Nephron (organoid): Measurements from ENCODE around the gene PARVB.

Experiments
- H3K27ac Mint-ChIP-seq, 3 experiments: 2 replicates each; pipeline ENCODE4 v1.8.0; 2020; ENCODE audit warnings: mixed read lengths in 3 of 3, mild to moderate bottlenecking in 2 of 3, moderate library complexity in 1 of 3
- H3K27me3 Mint-ChIP-seq: 2 replicates; pipeline ENCODE4 v1.8.0; 2021; ENCODE audit warnings: low read depth, mild to moderate bottlenecking, moderate library complexity, mixed read lengths
- H3K36me3 Mint-ChIP-seq: 2 replicates; pipeline ENCODE4 v1.8.0; 2020; ENCODE audit warnings: low read depth, mixed read lengths
- H3K4me1 Mint-ChIP-seq: 2 replicates; pipeline ENCODE4 v1.8.0; 2020; ENCODE audit warnings: mixed read lengths
- H3K4me3 Mint-ChIP-seq, 3 experiments: 2 replicates each; pipeline ENCODE4 v1.8.0; 2020; ENCODE audit warnings: mild to moderate bottlenecking in 3 of 3, mixed read lengths in 3 of 3, moderate library complexity in 2 of 3
- H3K9me3 Mint-ChIP-seq: 2 replicates; pipeline ENCODE4 v1.8.0; 2020; ENCODE audit warnings: mixed read lengths
- TF ChIP-seq, protein P1 (sequence below), 3 experiments: fragments of 200-600 bp; sonication (generic); IDR thresholded peaks; one replicate each; pipeline ENCODE4 v1.5.0; 2021; ENCODE audit warnings: antibody characterized with exemption in 3 of 3; ENCODE audit not compliant: unreplicated experiment in 3 of 3

Gene PARVB

DNA sequence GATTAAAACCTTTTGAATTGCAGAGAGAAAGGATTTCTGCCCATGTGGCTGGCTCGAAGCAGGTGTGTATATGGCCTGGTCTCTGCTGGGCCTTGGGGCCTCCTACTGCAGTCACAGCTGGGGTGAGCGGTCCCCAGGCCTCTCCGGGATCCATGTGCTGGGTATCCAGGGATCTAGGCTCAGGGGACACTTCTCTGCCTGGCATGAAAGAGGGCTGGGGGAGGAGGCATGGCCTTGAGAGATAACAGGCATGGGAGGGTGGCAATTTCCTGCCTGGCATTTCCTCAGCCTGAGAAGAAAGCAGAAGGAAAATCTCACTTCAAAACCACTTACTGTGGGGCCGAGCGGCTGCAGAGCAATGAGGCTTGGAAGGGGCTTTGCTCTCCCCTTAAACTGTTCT lies 136.3 kb downstream of the PARVB start:
- TF ChIP-seq, protein P1, sequence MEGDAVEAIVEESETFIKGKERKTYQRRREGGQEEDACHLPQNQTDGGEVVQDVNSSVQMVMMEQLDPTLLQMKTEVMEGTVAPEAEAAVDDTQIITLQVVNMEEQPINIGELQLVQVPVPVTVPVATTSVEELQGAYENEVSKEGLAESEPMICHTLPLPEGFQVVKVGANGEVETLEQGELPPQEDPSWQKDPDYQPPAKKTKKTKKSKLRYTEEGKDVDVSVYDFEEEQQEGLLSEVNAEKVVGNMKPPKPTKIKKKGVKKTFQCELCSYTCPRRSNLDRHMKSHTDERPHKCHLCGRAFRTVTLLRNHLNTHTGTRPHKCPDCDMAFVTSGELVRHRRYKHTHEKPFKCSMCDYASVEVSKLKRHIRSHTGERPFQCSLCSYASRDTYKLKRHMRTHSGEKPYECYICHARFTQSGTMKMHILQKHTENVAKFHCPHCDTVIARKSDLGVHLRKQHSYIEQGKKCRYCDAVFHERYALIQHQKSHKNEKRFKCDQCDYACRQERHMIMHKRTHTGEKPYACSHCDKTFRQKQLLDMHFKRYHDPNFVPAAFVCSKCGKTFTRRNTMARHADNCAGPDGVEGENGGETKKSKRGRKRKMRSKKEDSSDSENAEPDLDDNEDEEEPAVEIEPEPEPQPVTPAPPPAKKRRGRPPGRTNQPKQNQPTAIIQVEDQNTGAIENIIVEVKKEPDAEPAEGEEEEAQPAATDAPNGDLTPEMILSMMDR (IDR thresholded peaks at IDR 0.05; ENCODE audit: unreplicated experiment in 3 of 3) = no peak
- peaks cover 7% of the 10 kb centered on the region for H3K27me3 Mint-ChIP-seq
- H3K9me3 Mint-ChIP-seq = no peaks in the 10 kb centered on the region
- H3K4me3 Mint-ChIP-seq = no peak overlapping the region
- no peak overlapping the region for H3K27ac Mint-ChIP-seq
- H3K4me1 Mint-ChIP-seq = peaks cover 12% of the 10 kb centered on the region
- no peaks in the 10 kb centered on the region for H3K36me3 Mint-ChIP-seq

DNA sequence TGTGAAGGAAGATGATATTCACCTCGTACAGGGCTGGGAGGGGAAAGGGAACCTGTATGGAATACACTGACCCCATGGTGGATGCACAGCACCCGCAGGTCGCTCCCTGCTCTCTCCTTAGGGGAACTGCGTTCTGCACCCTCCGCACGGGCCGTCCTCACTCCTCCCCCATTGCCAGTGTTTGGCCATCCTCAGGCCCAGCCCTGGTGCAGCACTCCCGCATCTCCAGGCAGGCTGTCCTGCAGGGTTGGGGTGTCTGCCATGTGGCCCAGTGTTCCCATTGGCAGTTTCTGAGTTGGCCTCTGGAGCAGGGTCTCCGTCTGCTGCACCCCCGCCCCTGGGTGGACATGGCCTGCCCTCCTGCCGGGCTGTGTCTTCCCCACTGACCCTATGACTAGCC lies 137.6 kb downstream of the PARVB start:
- no peak overlapping the region for H3K27ac Mint-ChIP-seq
- H3K4me3 Mint-ChIP-seq = no peak overlapping the region
- H3K27me3 Mint-ChIP-seq = peaks cover 7% of the 10 kb centered on the region
- H3K36me3 Mint-ChIP-seq = no peaks in the 10 kb centered on the region
- H3K9me3 Mint-ChIP-seq = no peaks in the 10 kb centered on the region
- TF ChIP-seq, protein P1 (IDR thresholded peaks at IDR 0.05; ENCODE audit: unreplicated experiment in 3 of 3) = no peak
- H3K4me1 Mint-ChIP-seq = peaks cover 12% of the 10 kb centered on the region

DNA sequence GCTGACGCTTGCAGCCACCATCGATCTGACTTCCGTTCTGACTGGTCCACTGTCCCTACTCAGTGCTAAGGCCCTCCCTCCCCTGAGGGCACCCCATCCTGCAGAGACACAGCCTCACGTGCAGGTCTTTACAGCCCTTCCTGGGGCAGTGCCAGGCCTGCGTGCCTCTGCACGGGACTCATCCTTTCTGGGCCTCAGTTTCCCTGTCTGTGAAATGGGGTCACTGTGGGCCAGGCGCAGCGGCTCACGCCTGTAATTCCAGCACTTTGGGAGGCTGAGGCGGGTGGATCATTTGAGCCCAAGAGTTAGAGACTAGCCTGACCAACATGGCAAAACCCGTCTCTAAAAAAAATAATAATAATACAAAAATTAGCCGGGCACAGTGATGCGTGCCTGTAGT lies 138.9 kb downstream of the PARVB start:
- Mint-ChIP-seq H3K4me1 (peaks cover 10% of the 10 kb centered on the region), H3K27ac (no peak overlapping the region), H3K27me3 (peaks cover 5% of the 10 kb centered on the region), H3K9me3 (no peaks in the 10 kb centered on the region), H3K4me3 (no peak overlapping the region), H3K36me3 (no peaks in the 10 kb centered on the region)
- TF ChIP-seq, protein P1 (IDR thresholded peaks at IDR 0.05; ENCODE audit: unreplicated experiment in 3 of 3) = no peak

DNA sequence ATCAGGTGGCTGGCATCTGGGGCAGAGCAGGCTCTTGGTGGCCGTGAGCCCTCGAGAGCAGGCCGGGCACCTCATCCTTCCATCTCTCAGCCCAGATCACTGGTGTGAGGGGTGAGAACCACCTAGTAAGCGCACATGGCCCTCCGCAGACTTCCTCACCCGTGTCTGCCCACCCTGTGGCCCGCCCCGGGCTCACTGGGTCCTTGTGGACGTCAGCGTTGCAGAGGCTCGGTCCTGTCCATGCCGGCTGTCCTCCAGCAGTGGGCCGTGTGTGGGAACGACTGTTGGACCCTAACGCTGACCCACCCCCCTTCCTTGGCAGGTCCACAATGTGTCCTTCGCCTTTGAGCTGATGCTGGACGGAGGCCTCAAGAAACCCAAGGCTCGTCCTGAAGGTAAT lies 139.4 kb downstream of the PARVB start:
- no peaks in the 10 kb centered on the region for H3K9me3 Mint-ChIP-seq
- H3K36me3 Mint-ChIP-seq = no peaks in the 10 kb centered on the region
- TF ChIP-seq, protein P1 (IDR thresholded peaks at IDR 0.05; ENCODE audit: unreplicated experiment in 3 of 3) = no peak
- no peak overlapping the region for H3K27ac Mint-ChIP-seq
- no peak overlapping the region for H3K4me3 Mint-ChIP-seq
- peaks cover 4% of the 10 kb centered on the region for H3K27me3 Mint-ChIP-seq
- H3K4me1 Mint-ChIP-seq = peaks cover 6% of the 10 kb centered on the region

DNA sequence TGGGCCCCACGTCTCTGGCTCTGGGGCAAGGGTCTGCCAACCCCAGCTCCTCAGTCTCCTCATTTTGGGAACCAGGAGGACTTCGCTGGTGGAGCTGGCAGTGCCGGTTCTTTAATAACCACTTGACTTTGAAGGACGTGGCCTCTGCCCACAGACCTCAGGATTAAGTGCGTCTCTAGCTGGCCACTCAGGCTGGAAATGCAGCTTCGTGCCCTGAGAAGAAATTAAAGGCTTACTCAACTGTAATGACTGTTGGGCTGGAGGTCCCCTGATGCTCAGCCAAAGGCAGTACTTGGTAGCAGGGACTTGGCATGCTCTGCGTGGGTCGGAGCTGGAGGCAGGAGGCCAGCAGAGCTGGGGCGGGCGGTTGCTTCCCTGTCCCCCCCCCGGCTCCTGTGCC lies 139.9 kb downstream of the PARVB start:
- Mint-ChIP-seq H3K4me3 (no peak overlapping the region), H3K36me3 (no peaks in the 10 kb centered on the region), H3K9me3 (no peaks in the 10 kb centered on the region), H3K27me3 (peaks cover 9% of the 10 kb centered on the region), H3K27ac (no peak overlapping the region), H3K4me1 (peaks cover under 1% of the 10 kb centered on the region)
- TF ChIP-seq, protein P1 (IDR thresholded peaks at IDR 0.05; ENCODE audit: unreplicated experiment in 3 of 3) = no peak

DNA sequence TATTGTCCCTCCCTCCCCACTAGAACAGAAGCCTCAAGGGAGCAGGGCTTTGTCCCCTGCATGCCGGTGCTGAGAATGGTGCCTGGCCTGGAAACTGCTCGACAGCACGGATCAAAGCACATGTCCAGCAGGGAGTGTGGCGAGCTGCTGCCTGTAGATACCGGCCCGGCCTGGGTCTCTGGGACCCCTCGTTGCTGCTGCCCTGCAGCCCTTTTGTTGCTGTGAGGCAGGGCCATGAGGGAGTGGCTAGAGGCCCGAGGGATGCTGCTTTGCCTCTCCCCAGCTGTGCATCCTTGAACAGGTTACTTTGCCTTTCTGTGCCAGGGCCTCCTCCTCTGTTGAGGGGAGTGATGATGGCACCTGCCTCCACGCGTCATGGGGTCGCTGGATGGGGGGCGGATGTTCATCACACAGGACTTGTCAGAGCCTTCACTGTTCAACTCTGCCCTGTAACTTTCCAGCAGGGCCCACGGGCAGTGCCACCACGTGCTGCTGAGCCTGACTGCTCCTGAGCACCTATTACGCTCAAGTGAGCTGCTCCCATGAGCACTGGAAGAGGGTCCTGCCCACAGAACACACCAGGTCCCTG lies 141.3 kb downstream of the PARVB start:
- no peak overlapping the region for H3K4me3 Mint-ChIP-seq
- TF ChIP-seq, protein P1 (IDR thresholded peaks at IDR 0.05; ENCODE audit: unreplicated experiment in 3 of 3) = no peak
- no peaks in the 10 kb centered on the region for H3K36me3 Mint-ChIP-seq
- H3K4me1 Mint-ChIP-seq = no peaks in the 10 kb centered on the region
- no peak overlapping the region for H3K27ac Mint-ChIP-seq
- H3K27me3 Mint-ChIP-seq = peaks cover 9% of the 10 kb centered on the region
- H3K9me3 Mint-ChIP-seq = no peaks in the 10 kb centered on the region
